HG03066 (cell line): Measurements from ENCODE around the gene GPRC5C.

ENCODE experiments used
- ATAC-seq: cut with Tn5 transposase; IDR thresholded peaks from one replicate; pipeline ENCODE4 v1.9.1; 2021; ENCODE audit warnings: low read depth; ENCODE audit not compliant: unreplicated experiment

GPRC5C gene

GRCh38 chr17:74432766-74433391 is 991 bp downstream of the GPRC5C start:
- ATAC-seq: no peak

- no peak for ATAC-seq
Measured at GRCh38 chr17:74433421-74434121, 1.7 kb downstream of the GPRC5C start.

- ATAC-seq: no peak
Measured at GRCh38 chr17:74435775-74436359, 4.0 kb downstream of the GPRC5C start.

GRCh38 chr17:74437702-74438101 is 5.8 kb downstream of the GPRC5C start:
- no peak for ATAC-seq

- ATAC-seq: no peak
Measured at GRCh38 chr17:74439691-74440567, 8.0 kb downstream of the GPRC5C start.

GRCh38 chr17:74441537-74441936 is 9.6 kb downstream of the GPRC5C start:
- no peak for ATAC-seq

- ATAC-seq: no peak
Measured at GRCh38 chr17:74442291-74442669, 10.4 kb downstream of the GPRC5C start.

- ATAC-seq: peak; percentile 70
Measured at GRCh38 chr17:74442670-74443515, 11.0 kb downstream of the GPRC5C start.

GRCh38 chr17:74443516-74444296 is 11.8 kb downstream of the GPRC5C start:
- ATAC-seq: no peak

GRCh38 chr17:74444406-74444805 is 12.5 kb downstream of the GPRC5C start:
- ATAC-seq: no peak

- no peak for ATAC-seq
Measured at GRCh38 chr17:74445158-74445557, 13.3 kb downstream of the GPRC5C start.

- ATAC-seq: no peak
Measured at GRCh38 chr17:74446551-74447500, 14.9 kb downstream of the GPRC5C start.

GRCh38 chr17:74447628-74448159 is 15.8 kb downstream of the GPRC5C start:
- ATAC-seq: no peak

- ATAC-seq: no peak
Measured at GRCh38 chr17:74448756-74449155, 16.9 kb downstream of the GPRC5C start.

GRCh38 chr17:74449306-74449705 is 17.4 kb downstream of the GPRC5C start:
- no peak for ATAC-seq

- no peak for ATAC-seq
Measured at GRCh38 chr17:74449773-74450172, 17.9 kb downstream of the GPRC5C start.

- no peak for ATAC-seq
Measured at GRCh38 chr17:74450231-74450630, 18.3 kb downstream of the GPRC5C start.

GRCh38 chr17:74450925-74451403 is 19.1 kb downstream of the GPRC5C start:
- ATAC-seq: no peak
